GM18499 (cell line): ENCODE data around the gene SASH3.
A peak's percentile ranks its signal among the peaks of the same experiment; 100 is the strongest.

Experiments
- ATAC-seq: cut with Tn5 transposase; IDR thresholded peaks from one replicate; pipeline ENCODE4 v1.9.1; 2021; ENCODE audit warnings: moderate number of reproducible peaks; ENCODE audit not compliant: insufficient read depth, unreplicated experiment

Gene SASH3

DNA sequence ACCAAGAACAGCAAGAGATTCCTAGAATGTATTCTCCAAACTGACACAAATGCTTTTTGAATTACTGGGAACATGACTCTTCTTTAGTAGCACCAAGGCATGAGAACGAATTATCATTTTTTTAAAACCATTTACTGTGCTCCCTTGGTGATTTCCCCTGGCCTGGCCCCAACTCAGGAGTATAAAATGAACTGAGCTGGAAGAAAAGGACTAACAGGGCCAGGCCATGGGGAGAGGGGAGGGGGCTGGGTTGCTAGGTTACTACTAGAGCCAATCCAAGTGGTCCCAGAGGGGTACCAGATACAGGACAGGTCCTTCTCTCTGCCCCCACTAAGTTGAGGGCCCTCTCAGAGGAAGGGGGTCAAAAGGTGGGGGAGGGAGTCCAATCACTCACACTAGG is 23.1 kb downstream of the SASH3 start:
- ATAC-seq = no peak

DNA sequence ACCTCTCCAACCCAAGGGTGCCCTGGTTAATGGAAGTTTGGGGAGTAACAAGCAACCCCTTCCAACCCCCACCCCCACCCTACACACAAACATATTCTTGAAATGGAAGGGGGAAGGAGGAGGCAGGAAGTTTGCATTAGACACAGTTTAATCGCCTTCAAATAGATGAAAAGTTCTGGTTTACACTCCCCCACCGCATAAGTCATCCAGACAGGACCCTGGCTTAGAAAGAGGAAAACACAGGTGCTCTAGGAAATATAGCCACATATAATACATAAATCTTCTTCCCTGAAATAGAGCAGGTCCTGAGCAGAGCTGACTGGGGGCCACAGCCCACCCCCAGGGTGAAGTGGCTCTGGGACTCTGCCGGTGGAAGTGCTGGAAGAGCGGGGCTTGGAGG is 25.1 kb downstream of the SASH3 start:
- no peak for ATAC-seq

DNA sequence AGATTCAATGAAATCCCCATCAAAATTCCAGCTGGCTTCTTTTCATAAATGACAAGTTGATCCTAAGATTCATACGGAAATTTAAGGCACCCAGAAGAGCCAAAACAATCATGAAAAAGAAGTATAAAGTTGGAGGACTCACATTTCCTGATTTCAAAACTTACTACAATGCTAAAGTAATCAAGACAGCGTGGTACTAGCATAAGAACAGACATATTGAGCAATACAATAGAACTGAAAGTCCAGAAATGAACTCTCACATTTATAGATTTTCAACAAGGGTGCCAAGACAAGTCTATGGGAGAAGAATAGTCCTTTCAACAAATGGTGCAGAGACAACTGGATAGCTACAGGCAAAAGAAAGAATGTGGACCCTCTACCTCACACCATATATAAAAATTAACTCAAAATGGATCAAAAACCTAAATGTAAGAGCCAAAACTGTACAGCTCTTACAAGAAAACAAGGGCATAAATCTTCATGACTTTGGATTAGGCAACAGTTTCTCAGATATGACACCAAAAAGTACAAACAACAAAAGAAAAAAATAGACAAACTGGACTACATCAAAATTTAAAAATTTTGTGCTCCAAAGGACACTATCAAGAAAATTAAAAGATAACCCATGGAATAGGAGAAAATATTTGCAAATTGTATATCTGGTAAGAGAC is 28.5 kb downstream of the SASH3 start:
- no peak for ATAC-seq

DNA sequence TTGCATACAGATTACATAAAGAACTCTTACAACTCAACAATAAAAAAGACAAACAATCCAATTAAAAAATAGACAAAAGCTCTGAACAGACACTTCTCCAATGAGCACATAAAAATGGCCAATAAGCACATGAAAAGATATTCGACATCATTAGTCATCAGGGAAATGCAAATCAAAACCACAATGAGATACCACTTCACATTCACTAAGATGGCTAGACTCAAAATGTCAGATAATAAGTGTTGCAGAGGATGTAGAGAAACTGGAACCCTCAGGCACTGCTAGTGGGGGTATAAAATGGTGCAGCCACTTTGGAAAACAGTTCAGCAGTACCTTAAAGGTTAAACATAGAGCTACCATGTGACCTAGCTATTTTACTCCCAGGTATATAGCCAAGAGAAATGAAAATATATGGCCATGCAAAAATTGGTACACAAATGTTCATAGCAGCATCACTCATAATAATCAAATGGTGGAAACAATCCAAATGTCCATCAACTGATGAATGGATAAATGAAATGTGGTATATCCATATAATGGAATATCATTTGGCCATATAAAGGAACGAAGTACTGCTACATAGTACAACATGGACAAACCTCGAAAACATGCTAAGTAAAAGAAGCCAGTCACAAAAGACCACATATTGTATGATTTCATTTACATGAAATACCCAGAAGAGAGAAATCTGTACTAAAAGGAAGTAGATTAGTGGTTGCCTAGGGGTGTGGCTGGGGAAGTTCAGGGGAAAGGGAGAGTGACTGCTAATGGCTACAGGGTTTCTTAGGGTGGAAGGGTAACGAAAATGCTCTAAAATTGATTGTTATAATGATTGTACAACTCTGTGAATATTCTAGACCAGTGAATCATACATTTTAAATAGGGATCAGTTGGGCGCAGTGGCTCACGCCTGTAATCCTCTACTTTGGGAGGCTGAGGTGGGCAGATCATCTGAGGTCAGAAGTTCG is 29.4 kb downstream of the SASH3 start:
- ATAC-seq = no peak

DNA sequence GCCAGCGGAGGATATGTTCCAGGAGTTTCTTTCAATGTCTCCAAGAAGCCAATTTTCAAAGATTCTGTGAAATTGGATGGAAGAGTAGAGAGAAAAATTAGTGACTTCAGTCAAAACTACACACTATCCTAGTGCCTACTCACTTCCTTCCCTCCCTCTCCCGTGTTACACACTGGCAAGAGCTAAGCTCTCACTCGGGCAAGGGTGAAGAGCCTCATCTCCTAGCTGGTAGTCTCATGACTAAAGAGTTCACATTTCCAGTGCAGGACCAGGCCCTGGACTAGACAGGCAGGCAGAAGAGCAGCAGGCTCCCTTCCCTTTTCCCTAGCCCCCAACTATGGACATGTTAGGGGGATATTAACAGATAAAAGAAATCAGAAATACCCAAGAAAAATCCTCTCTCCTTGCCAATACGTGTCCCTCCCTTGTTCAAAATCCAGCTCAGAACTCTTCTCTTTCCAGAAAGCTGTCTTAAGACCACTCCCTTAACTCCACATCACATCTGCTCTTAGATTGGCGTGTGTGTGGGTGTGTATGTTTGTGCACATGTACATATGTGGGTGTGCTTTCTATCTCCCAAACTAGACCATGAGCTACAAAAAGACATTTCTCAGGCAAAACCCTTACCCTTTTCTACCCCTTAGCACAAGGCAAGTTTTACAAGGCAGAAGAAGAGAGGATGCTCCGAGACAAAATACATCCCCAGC is 34.1 kb downstream of the SASH3 start:
- no peak for ATAC-seq

DNA sequence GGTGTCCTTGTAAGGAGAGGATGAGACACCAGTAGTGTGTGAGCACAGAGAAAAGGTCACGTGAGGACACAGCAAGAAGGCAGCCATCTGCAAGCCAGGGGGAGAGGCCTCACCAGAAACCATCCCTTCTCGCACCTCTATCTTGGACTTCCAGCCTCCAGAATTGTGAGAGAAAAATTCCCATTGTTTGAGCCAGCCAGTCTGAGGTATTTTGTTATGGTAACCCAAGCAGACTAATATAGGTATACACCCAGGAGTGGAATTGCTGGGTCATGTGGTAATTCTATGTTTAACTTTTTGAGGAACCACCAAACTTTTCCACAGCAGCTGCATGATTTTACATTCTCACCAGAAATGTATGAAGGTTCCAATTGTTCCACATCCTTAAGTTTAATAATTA is 38.4 kb downstream of the SASH3 start:
- no peak for ATAC-seq

DNA sequence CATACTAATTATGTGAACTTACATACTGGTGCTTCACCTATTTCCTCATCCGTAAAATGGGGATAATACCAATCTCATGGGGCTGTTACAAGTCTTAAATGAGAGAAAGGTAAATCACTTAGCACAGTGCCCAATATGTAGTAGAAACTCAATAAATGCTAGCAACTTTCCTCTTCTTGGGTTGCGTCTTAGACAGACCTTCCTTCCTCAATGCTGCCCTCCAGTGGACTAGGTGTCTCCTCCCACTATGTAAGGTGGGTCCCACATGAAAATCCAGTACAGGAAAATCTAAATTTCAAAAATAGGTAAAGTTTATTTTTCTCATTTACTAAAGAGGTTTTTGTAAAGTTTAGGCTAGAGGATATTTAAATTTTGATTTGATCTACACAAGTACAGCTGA is 43.4 kb downstream of the SASH3 start:
- no peak for ATAC-seq

DNA sequence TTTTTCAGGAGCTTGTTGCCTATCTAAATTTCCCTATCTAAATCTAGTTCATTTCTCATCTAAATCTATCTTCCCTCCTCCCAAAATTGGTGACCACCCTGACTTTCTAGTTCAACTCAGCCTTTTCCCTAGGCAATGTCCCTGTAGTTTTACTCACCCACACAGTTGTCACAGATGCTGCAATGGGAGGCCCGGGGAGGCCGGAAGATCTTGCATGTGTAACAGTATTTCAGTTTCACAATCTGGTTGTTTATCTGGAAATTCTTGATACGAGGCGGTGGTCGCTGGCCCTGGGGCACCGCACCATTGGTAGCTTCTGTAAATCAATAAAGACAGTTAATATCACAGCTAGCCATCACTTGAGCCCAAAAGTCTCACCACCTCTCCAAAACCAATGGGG is 43.8 kb downstream of the SASH3 start:
- ATAC-seq = no peak

DNA sequence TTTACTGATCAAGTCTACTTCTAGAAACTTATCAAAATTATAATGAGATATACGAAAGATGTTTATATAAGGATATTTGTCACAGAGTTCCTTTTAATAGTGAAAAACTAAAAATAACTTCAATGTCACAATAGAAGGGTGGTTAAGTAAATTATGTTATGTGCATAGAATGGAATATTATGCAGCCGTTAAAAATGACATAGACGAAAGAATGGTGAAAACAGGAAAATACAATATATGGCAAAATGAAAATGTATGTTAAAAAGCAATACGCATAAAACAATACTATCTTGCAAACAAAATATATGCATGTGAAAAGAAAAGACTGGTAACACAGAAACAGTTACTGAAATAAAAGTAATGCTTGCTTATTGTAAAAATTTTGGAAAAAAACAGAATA is 44.9 kb downstream of the SASH3 start:
- no peak for ATAC-seq

DNA sequence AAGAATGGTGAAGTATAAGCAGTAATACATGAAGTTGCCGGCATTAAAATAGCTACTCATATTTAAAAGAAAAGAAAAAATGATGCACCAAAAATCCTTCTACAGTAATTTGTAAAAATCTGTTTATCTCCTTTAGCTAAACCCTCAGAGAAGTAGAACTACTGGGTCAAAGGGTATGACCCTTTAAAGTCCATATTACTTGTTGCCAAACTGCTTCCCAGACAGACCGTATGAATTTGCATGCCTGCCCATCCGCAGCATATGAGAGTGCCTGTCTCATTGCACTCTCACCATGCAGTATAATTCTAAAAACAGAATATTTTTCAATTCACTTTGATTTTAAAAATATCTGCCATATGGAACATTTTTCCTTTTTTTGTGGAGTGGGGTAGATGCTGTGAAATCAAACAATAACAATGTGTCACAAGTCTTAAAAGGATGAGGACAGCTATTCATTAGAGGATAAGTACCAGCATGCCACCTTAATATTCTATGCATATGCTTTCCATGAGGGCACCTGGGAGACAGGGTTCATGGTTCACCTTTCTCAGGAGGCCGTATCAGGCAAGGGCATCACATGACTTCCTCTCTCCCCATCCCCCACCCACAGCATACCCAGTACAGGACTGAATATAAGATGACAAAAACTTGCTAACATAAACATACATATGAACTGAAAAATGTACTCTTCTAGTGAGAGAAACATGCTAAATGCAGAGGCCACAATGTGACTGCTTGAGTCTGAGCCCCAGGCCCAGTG is 46.2 kb downstream of the SASH3 start:
- ATAC-seq = no peak

DNA sequence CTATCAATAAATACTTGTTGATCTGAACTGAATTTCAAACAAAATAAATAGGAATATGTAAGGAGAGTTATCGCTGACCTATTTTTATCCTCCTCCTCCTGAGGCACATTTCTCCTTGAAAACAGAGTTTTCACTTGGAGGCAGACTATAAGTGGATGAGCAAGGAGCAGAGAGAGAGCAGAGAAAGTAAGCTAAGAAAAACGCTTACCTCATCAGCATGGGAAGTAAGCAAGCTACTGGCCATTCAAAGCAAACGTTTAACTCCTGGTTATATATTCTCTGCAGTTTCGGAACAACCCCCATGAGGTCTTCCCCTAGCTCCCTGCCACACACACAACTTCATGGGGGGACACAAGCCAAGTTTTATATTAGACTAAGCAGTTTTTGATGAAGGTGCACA is 50.7 kb downstream of the SASH3 start:
- no peak for ATAC-seq

DNA sequence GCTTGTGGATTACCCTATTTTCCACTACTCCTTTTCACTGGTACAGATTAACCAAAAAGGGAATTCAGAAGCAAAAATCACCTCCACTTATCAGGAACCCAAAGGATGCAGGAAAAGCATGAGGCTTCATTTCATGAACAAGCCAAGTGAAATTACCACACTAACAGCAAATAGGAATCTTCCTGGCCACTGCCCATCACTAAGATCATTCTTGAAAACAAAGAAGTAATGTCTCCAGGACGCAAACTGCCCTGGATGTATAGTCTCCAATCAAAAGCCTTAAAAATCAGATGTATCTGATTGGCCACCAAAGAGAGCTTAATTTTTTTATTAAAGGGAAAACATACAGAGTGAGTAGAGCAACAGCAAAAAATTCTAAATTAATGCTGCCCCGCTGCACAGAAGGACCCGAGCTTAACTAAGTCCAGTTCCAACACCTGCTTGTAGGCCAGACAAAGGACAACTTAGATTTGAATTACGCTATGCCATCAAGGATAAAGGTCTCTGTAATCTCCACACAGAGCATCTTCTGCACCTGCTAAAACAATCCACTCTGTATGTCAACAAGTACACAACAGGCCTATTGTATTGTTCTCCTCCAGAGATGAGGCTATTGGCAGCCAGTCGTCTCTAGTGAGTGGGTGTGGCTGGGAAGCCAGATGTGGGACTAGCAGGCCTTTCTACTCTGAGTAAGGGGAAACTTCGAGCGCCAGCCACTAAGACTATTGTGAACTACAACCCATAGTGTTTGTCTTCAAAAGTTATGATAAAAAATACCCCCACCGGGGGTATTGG is 51.5 kb downstream of the SASH3 start:
- ATAC-seq = no peak

DNA sequence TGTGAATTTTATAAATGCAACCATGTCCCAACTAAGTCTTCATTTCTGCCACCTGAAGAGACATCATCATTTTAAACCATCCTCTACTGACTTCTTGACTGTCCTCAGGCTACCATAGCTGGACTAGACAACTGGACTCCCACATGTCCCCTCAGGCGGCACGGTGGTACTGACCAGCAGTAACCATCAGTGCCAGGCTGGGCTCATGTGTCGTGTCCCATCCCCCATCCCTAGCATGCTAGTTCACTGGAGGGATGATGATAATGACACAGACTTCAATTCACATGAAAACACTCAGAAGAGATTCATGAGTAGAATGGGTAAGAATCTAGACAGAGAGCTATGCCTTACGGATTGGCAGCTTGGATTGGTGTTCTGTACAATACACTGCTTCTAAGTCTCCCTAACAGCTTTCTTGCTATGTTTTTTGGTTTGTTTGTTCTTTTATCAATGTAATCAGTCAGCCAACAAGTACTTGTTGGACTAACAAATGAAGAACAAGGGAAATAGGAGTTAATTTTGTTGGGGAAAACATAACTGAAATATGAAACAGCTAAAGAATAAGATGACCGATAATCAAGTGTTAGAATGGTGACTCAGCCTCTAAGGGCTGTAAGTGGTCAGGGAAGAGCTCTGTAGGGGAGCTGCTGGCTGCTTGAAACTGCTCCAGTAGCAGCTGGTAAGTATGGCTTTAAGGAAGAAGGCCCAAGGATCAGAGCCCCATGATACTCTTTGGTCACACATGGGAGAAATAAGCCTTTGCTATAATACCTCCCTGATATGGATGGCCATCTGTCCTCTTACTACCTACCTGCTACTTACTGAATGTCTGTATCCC is 53.6 kb downstream of the SASH3 start:
- ATAC-seq = no peak

DNA sequence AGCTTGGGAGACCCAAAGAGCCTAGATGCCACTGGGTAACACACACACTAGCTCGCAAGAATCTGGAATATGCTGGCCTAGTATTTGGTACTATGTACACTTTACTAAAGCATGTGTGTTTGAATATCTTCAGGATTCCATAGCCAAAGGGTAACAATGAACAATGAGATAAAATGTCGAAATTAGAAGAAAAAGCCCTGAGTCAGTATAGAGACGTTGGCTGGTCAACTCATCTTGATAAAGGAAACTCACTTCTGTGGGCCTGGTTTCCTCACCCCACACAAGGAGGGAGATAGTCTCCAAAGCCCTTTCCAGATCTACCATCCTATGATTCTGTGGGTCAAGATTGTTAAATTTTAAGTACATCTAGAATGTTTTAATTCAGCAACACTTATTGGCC is 57.1 kb downstream of the SASH3 start:
- no peak for ATAC-seq

DNA sequence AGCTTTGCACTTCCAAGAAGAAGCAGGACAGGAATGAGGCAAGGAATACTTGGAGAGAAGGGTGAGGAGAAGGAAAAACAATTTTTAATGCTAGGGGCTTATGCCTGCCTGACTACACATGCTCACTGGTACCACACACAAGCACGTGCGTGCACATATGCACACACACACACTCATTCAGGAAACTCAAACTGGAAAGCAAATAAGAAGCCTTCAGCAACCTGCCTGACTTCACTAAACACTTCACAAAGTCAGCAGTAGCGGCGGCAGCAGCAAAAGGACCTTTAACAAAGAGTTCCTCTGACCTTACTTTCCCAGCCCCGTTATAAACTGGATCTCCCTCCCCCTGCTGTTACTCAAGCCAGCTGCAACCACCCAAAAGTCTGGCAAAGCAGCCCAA is 60.6 kb downstream of the SASH3 start:
- ATAC-seq = no peak

DNA sequence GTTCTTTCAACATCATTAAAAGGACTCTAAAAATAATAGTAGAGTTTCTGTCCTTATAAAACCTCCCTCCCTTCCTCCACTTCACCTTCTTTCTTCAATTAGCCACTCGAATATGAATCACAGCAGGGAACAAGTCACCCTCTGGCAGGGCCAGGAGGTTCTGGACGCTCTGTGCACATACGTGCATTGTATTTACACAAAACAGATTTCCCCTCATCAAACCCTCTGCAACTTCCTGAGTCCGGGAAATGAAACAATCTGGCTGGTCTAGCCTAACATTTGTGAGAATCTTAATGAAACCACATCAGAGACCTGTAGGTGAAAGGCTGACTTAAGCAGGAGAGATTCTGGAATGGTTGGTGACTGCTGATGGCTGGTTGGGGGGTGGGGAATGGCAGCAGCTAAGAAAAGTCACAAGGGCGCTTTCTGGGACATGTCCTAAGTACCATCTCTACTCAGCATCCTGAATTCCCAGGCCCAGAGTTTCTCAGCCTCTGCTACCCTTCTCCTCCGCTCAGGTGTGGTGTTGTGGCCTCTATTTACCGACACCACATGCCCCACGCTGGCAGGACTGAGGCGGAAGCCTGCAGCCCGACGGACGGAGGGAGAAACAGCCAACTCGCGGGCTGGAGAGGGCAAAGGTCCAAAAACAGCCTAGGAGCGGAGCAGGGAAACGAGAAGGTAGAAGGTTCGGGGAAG is 62.9 kb downstream of the SASH3 start:
- ATAC-seq = no peak

DNA sequence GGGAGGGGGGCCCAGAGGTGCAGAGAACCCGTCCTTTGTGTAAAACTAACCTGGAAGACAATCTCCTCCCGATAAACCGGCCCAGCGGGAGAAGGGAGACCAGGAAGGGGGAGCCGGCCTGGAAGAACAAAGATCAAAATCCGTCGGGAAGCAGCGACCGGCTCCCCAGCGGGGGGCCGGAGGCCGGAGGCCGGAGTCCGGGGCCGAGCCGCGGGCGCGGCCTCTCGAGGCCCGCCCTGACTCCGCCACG is 63.4 kb downstream of the SASH3 start:
- no peak for ATAC-seq

DNA sequence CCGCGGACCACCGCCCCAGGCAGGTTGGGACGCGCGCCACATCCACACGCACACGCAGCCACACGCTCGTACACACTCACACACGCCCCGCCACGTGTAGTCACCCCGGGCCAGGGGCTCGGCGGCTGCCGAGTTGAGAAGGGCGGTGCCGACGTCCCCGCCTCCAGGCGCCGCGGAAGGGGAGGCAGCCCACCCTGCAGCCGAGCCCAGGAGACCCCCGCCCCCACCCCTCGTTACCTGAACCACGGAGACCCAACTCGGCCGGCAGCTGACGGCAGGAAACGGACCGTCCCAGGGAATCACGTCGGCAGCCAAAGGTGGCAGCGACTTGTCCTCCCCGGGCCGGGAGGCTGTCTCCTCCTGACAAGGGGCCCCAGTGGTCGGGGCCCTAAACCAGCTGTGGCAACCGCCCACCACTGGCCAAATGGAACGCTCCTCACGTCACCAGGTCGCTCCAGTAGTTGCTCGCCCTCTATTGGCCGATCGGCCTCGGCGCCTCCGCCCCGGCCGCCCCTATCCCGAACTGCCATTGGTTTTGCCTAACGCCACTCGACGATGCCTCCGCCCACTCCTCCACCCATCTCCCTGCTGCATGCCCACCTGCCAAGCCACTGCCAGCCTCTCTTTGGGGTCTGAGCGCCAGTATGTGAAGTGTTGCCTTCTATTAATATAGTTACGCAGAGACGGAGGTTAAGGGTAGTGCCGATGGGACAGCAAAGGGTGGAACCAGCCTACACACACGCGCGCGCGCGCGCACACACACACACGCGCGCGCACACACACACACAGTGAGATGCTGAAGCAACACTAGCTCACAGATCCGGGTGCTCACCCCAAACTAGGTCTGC is 63.9 kb downstream of the SASH3 start, which contains the start of gene ZDHHC9:
ZDHHC9 (minus strand) TSS at position 428 of the 848 bp plus-strand sequence. CDS start 1,941 bp downstream, outside the sequence.
- peak; percentile 86 for ATAC-seq
